Thyroid gland (tissue), 4 donors: ENCODE results near the gene CLEC14A. TPM values are rescaled to one million over a fixed set of nuclear protein-coding genes. Genes with fewer than 3 reads are reported as not detected.

Experiments used
- DNase-seq, 2 donors: peaks; one replicate each; pipeline ENCODE4 v3.0.0-alpha.2; 2019
- H3K27ac ChIP-seq, 3 donors: fragments of 200-600 bp; sonication (generic); 1 replicate in 2 of 3; 2 replicates in 1 of 3; pipeline ENCODE4 v1.5.1; 2016 to 2019; ENCODE audit warnings: mild to moderate bottlenecking in 1 of 3, moderate library complexity in 1 of 3
- H3K27me3 ChIP-seq: fragments of 200-600 bp; sonication (generic); one replicate; pipeline ENCODE4 v1.5.1; 2019
- H3K36me3 ChIP-seq, 2 donors: fragments of 200-600 bp; sonication (generic); one replicate each; pipeline ENCODE4 v1.5.1; 2016 to 2019
- H3K4me1 ChIP-seq, 2 donors: fragments of 200-600 bp; sonication (generic); one replicate each; pipeline ENCODE4 v1.5.1; 2017 to 2019
- H3K4me3 ChIP-seq, 3 donors: fragments of 200-600 bp; sonication (generic); replicated peaks in 1 of 3; 1 replicate in 2 of 3; 2 replicates in 1 of 3; pipeline ENCODE4 v1.5.1; 2016; ENCODE audit warnings: mild to moderate bottlenecking in 1 of 3
- H3K9me3 ChIP-seq: fragments of 200-600 bp; sonication (generic); one replicate; pipeline ENCODE4 v1.5.1; 2017
- POLR2A ChIP-seq, 2 donors: fragments of 450-650 bp; IDR thresholded peaks; one replicate each; pipeline ENCODE4 v1.6.1; 2017; ENCODE audit warnings: antibody characterized with exemption in 2 of 2, mild to moderate bottlenecking in 2 of 2, moderate library complexity in 1 of 2
- WGBS, 2 donors: methylation state at CpG; one replicate each; pipeline ENCODE4 v1.1.5; 2017; 5-methylcytosine and 5-hydroxymethylcytosine counted together
- intact Hi-C: fragments of 100-400 bp; cut with DNase I; formaldehyde crosslinking; loops from one replicate; pipeline ENCODE4 v1.15.1; 2023
- total RNA-seq, 4 donors: library from RNA; depleted of rRNA; stranded (reverse); fragments of >200 nt; gene quantifications; one replicate each; pipeline ENCODE4 v1.2.3, GENCODE V29; 2016
- TF ChIP-seq, protein P1 (sequence below), 6 experiments: fragments of 200-600 bp in 3 of 6; fragments of 450-650 bp in 3 of 6; sonication (generic) in 3 of 6; IDR thresholded peaks; one replicate each; pipeline ENCODE4 v1.5.1; 2016 to 2019; ENCODE audit warnings: antibody characterized with exemption in 6 of 6, mild to moderate bottlenecking in 2 of 6, inconsistent platforms in 1 of 6, moderate library complexity in 1 of 6

The CLEC14A gene
- total RNA-seq, 4 donors from 2014 or later = 15.5 to 44.5 (median 23.4) TPM

DNA sequence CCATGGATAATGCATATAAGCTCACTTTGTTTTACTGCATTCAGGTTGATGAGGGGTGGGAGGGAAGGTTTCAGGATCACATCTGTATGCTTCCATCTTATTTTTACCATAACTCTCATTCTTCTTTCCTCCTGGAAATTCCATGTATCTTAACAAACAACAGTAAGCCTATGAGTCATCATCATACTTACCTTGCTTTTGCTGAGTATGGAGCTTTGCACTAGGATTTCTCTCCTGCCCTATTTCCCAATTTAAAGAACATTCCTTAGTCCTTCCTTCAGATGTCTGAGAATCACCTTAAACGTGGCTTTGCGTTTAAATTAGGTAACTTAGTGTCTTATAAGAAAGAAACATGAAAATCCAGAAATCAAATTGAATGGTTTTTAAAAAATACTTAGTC lies 1.6 kb upstream of the CLEC14A start:
- Histone ChIP-seq H3K36me3 (no peaks in the 10 kb centered on the region), H3K27me3 (peaks cover 3% of the 10 kb centered on the region), H3K4me1 (peaks cover 0 to 10% of the 10 kb centered on the region in 2 donors), H3K27ac (peak overlapping the region in 1 of 3 donors; percentile 15), H3K9me3 (no peaks in the 10 kb centered on the region), H3K4me3 (no peak overlapping the region)
- no peak for TF ChIP-seq POLR2A (IDR thresholded peaks at IDR 0.05)
- TF ChIP-seq, protein P1, sequence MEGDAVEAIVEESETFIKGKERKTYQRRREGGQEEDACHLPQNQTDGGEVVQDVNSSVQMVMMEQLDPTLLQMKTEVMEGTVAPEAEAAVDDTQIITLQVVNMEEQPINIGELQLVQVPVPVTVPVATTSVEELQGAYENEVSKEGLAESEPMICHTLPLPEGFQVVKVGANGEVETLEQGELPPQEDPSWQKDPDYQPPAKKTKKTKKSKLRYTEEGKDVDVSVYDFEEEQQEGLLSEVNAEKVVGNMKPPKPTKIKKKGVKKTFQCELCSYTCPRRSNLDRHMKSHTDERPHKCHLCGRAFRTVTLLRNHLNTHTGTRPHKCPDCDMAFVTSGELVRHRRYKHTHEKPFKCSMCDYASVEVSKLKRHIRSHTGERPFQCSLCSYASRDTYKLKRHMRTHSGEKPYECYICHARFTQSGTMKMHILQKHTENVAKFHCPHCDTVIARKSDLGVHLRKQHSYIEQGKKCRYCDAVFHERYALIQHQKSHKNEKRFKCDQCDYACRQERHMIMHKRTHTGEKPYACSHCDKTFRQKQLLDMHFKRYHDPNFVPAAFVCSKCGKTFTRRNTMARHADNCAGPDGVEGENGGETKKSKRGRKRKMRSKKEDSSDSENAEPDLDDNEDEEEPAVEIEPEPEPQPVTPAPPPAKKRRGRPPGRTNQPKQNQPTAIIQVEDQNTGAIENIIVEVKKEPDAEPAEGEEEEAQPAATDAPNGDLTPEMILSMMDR (IDR thresholded peaks at IDR 0.05) = no peak
- intact Hi-C loops = no loop called here
- no peak for DNase-seq
- WGBS, 2 donors = 82 to 93% methylated on average over 2 of the region's 2 CpGs

DNA sequence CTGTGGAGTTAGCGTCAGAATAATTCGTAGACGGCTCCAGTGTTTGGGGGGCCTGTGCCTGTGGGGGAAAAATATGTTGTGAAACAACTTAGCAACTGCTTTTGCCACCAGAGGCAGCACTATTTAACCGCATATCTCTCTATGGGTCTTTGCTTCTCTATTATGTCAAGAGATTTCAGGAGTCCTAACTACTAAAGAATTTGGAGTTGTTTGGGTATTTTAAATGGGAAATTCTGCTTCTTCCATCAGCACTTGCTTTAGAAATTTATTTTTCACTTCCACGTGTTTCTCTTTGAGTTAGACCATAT lies 594 bp upstream of the CLEC14A start:
- peaks cover 0 to 10% of the 10 kb centered on the region in 2 donors for H3K4me1 ChIP-seq
- H3K4me3 ChIP-seq = no peak overlapping the region
- DNase-seq = no peak
- peaks cover 3% of the 10 kb centered on the region for H3K27me3 ChIP-seq
- 57 to 58% methylated on average over 5 of the region's 5 CpGs for WGBS, 2 donors
- H3K9me3 ChIP-seq = no peaks in the 10 kb centered on the region
- no peak for TF ChIP-seq POLR2A (IDR thresholded peaks at IDR 0.05)
- TF ChIP-seq, protein P1 (IDR thresholded peaks at IDR 0.05) = no peak
- intact Hi-C loops = no loop called here
- H3K27ac ChIP-seq = peak overlapping the region; percentile 6 to 47 (median 15)
- no peaks in the 10 kb centered on the region for H3K36me3 ChIP-seq

DNA sequence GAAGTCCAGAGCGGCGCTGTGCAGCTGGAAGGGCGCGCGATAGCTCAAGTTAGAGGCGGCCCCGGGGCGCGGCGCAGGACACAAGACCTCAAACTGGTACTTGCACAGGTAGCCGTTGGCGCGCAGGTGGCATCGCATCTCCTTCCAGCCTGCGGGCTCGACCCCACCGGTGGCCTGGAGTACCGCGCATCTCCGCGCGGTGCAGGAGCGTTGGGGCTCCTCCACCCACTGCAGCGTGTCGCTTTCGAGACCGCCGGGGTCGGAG lies 553 bp downstream of the CLEC14A start:
- H3K4me3 ChIP-seq = peak overlapping the region in 2 of 3 donors; percentile 17 to 26
- WGBS, 2 donors = 8% methylated on average over 5 of the region's 29 CpGs; no CpG with 5 or more reads in 1 of the 2 donors
- TF ChIP-seq POLR2A (IDR thresholded peaks at IDR 0.05) = no peak
- TF ChIP-seq, protein P1 (IDR thresholded peaks at IDR 0.05) = no peak
- H3K27me3 ChIP-seq = peaks cover 3% of the 10 kb centered on the region
- DNase-seq = peak; percentile 11 to 21
- intact Hi-C loops = no loop called here
- peak overlapping the region; percentile 46 to 68 (median 68) for H3K27ac ChIP-seq
- peaks cover 0 to 10% of the 10 kb centered on the region in 2 donors for H3K4me1 ChIP-seq
- no peaks in the 10 kb centered on the region for H3K36me3 ChIP-seq
- no peaks in the 10 kb centered on the region for H3K9me3 ChIP-seq

DNA sequence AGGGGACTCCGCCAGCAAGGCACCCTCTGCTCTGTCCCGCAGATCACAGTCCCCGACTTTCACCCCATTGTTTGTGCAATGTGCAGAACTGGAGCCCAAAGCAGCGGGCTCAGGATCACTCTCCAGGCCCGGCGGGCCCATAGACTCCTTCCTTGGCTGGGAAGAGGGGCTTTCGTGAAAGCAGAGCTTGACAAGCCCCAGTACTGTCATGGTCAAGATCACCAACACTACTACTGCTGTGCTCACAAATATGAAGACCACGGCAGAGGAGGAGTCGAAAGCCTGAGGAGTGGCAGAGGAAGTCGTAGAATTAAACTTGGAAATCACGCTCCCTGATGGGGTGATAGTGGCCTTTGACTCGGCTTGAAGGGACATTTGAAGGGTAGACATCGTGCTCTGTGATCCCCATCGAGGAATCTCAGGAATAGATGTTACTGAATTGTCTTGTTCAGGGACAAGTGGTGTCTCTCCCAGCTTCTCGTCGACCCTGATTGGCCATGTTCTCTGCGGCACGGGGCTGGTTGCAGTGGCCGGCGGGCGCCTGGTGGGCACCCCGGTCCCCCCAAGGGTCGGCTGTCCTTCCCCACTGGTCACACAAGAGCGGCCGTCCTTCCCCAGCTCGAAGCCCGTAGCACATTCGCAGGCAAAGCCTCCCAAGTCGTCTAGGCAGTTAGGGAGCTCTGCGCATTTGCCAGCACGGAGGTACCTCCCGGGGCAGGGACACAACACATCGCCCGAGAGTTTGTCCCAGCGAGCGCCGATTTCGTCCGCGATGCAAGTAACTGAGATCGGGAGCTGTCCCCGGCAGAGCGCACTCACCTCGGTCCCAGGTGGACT lies 1.1 kb downstream of the CLEC14A start:
- TF ChIP-seq POLR2A (IDR thresholded peaks at IDR 0.05) = no peak
- TF ChIP-seq, protein P1 (IDR thresholded peaks at IDR 0.05) = no peak
- WGBS, 2 donors = 41 to 42% methylated on average over 14 to 18 of the region's 44 CpGs
- H3K36me3 ChIP-seq = no peaks in the 10 kb centered on the region
- intact Hi-C loops = no loop called here
- peaks cover 3% of the 10 kb centered on the region for H3K27me3 ChIP-seq
- no peak for DNase-seq
- H3K4me1 ChIP-seq = peaks cover 0 to 10% of the 10 kb centered on the region in 2 donors
- peak overlapping the region; percentile 46 to 68 (median 68) for H3K27ac ChIP-seq
- no peaks in the 10 kb centered on the region for H3K9me3 ChIP-seq
- H3K4me3 ChIP-seq = peak overlapping the region in 2 of 3 donors; percentile 17 to 26

DNA sequence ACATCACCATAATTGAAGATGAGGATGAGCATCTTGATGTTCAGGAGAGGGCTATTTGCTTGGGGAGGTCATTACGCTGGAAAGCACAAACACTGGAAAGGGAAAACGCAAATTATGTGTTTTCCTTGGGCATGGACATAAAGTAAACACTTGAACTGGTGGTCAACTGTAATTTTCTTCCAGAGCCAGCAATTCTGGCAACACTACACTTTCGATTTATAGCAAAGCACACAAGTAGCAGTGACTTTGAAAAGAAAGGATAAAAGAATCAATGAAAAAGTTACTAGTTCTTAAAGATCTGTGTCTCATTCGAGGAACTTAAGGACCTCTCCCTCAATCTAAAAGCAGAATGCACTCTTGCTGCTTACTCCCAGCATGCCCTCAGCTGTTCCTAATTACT lies 2.2 kb downstream of the CLEC14A start:
- Histone ChIP-seq H3K9me3 (no peaks in the 10 kb centered on the region), H3K27ac (peak overlapping the region in 2 of 3 donors; percentile 19 to 68), H3K4me1 (peaks cover 0 to 10% of the 10 kb centered on the region in 2 donors), H3K27me3 (peaks cover 3% of the 10 kb centered on the region), H3K4me3 (no peak overlapping the region), H3K36me3 (no peaks in the 10 kb centered on the region)
- no peak for DNase-seq
- 75 to 77% methylated on average over 4 of the region's 4 CpGs for WGBS, 2 donors
- TF ChIP-seq, protein P1 (IDR thresholded peaks at IDR 0.05) = no peak
- no peak for TF ChIP-seq POLR2A (IDR thresholded peaks at IDR 0.05)
- intact Hi-C loops = no loop called here
